ENCODE data around the gene TOR2A. TPM values are rescaled to one million over a fixed set of nuclear protein-coding genes. Genes with fewer than 3 reads are reported as not detected.

TOR2A gene
- total and polyA plus RNA-seq, 2 donors from 2014 or later = 12.7 to 14.5 TPM

DNA sequence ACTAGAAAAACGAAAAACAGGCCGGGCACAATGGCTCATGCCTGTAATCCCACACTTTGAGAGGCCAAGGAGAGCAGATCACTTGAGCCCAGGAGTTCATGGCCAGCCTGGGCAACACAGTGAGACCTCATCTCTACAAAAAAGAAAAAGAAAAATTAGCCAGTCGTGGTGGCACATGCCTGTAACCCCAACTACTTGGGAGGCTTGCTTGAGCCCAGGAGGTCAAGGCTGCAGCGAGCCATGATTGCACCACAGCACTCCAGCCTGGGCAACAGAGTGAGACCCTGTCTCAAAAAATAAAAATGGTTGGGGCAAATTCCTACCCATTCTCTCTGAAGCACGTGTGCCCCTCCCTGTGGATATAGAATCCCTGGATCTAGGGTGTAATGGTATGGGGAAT is 36.7 kb downstream of the TOR2A start:
- no peaks in the 10 kb centered on the region for H3K36me3 ChIP-seq (ENCODE audit: control insufficient read depth in 2 of 3, insufficient read depth in 3 of 3, low read length in 3 of 3)
- H3K9ac ChIP-seq (ENCODE audit: low read length in 3 of 3) = no peak overlapping the region
- no peaks in the 10 kb centered on the region for H3K9me3 ChIP-seq (ENCODE audit: control insufficient read depth in 2 of 3, insufficient read depth in 1 of 3, low read length in 3 of 3)
- DNase-seq (no peak), FAIRE-seq (no peak)
- H3K27ac ChIP-seq (ENCODE audit: low read depth in 2 of 2, low read length in 2 of 2) = no peak overlapping the region
- H3K4me3 ChIP-seq (ENCODE audit: low read length in 3 of 3) = no peak overlapping the region
- TF ChIP-seq, protein P1, sequence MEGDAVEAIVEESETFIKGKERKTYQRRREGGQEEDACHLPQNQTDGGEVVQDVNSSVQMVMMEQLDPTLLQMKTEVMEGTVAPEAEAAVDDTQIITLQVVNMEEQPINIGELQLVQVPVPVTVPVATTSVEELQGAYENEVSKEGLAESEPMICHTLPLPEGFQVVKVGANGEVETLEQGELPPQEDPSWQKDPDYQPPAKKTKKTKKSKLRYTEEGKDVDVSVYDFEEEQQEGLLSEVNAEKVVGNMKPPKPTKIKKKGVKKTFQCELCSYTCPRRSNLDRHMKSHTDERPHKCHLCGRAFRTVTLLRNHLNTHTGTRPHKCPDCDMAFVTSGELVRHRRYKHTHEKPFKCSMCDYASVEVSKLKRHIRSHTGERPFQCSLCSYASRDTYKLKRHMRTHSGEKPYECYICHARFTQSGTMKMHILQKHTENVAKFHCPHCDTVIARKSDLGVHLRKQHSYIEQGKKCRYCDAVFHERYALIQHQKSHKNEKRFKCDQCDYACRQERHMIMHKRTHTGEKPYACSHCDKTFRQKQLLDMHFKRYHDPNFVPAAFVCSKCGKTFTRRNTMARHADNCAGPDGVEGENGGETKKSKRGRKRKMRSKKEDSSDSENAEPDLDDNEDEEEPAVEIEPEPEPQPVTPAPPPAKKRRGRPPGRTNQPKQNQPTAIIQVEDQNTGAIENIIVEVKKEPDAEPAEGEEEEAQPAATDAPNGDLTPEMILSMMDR (IDR thresholded peaks at IDR 0.05; ENCODE audit: borderline replicate concordance, extremely low read depth, insufficient read depth) = no peak
- H3K4me1 ChIP-seq (ENCODE audit: control insufficient read depth in 2 of 3, insufficient read depth in 2 of 3, low read depth in 1 of 3, low read length in 3 of 3) = peaks cover 0 to 8% (median 0%) of the 10 kb centered on the region in 3 donors
- intact Hi-C loops (cut with DNase I) = no loop called here
- H3K27me3 ChIP-seq (ENCODE audit: control insufficient read depth, insufficient read depth, low read length) = no peaks in the 10 kb centered on the region

DNA sequence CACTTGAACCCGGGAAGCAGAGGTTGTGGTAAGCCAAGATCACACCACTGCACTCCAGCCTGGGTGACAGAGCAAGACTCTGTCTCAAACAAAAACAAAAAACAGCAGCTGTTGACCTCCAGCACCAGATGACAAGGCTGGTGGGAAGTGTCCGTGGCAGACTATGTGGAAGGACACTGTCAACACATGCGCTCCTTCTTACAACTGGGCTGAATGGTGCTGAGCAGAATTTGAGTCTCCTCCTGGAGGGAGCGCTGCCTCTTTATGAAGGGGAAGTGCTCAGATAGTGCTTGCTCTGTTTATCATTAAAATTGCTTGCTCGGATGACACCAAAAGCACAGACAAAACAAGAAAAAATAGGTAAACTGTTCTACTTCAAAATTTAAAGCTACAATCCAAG is 37.5 kb downstream of the TOR2A start:
- Histone ChIP-seq H3K9me3 (ENCODE audit: control insufficient read depth in 2 of 3, insufficient read depth in 1 of 3, low read length in 3 of 3) (no peaks in the 10 kb centered on the region), H3K4me1 (ENCODE audit: control insufficient read depth in 2 of 3, insufficient read depth in 2 of 3, low read depth in 1 of 3, low read length in 3 of 3) (peaks cover 0 to 8% (median 0%) of the 10 kb centered on the region in 3 donors), H3K9ac (ENCODE audit: low read length in 3 of 3) (no peak overlapping the region), H3K27me3 (ENCODE audit: control insufficient read depth, insufficient read depth, low read length) (no peaks in the 10 kb centered on the region), H3K27ac (ENCODE audit: low read depth in 2 of 2, low read length in 2 of 2) (no peak overlapping the region), H3K36me3 (ENCODE audit: control insufficient read depth in 2 of 3, insufficient read depth in 3 of 3, low read length in 3 of 3) (no peaks in the 10 kb centered on the region), H3K4me3 (ENCODE audit: low read length in 3 of 3) (no peak overlapping the region)
- TF ChIP-seq, protein P1 (IDR thresholded peaks at IDR 0.05; ENCODE audit: borderline replicate concordance, extremely low read depth, insufficient read depth) = no peak
- FAIRE-seq (no peak), DNase-seq (no peak)
- intact Hi-C loops (cut with DNase I) = no loop called here

DNA sequence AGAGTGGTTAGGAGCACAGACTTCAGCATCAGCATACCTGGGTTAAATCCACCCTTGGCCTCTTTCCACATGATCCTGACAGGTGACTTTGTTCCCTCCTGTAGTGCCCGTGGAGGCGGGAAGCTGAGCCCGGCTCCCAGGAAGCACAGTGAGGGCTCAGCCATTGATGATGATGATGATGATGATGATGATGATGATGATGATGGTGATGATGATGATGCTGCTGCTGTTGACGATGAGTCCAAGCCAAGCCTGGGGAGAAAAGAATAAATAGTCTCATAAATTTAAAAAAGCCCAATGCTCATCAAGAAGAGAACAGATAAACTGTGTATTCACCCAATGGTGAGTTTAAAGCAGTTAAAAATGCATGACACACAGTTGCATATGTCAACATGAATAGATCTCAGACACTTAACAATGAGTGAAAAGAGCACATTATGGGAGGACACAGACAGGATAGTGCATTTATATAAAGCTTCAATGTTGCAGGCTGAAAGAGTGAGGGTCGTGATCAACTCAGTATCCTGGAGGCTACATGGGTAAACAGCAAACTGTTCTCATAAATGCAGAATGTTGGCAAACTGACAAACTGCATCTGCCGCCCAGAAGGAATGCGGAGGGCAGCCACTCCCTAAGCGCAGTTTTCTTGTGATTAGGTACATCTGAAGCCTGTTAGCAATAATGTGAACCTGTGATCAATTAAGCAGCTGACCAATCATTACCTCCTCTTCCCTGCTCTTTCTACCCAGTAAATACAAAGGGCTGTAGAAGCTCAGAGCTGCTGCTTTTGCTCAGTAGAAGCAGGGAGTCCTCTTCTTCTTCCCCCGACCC is 40.0 kb downstream of the TOR2A start:
- intact Hi-C loops (cut with DNase I) = no loop called here
- TF ChIP-seq, protein P1 (IDR thresholded peaks at IDR 0.05; ENCODE audit: borderline replicate concordance, extremely low read depth, insufficient read depth) = no peak
- no peak overlapping the region for H3K27ac ChIP-seq (ENCODE audit: low read depth in 2 of 2, low read length in 2 of 2)

More for the DNA sequence above, 40.0 kb downstream of the TOR2A start:
- DNase-seq = no peak
- Histone ChIP-seq H3K36me3 (ENCODE audit: control insufficient read depth in 2 of 3, insufficient read depth in 3 of 3, low read length in 3 of 3) (no peaks in the 10 kb centered on the region), H3K9ac (ENCODE audit: low read length in 3 of 3) (no peak overlapping the region), H3K27me3 (ENCODE audit: control insufficient read depth, insufficient read depth, low read length) (no peaks in the 10 kb centered on the region), H3K9me3 (ENCODE audit: control insufficient read depth in 2 of 3, insufficient read depth in 1 of 3, low read length in 3 of 3) (no peaks in the 10 kb centered on the region), H3K4me3 (ENCODE audit: low read length in 3 of 3) (no peak overlapping the region), H3K4me1 (ENCODE audit: control insufficient read depth in 2 of 3, insufficient read depth in 2 of 3, low read depth in 1 of 3, low read length in 3 of 3) (peaks cover 0 to 3% (median 0%) of the 10 kb centered on the region in 3 donors)
- FAIRE-seq = no peak
